Measurements from ENCODE around the gene GDPD1.
"Not testable (repeated sequence)": the region's sequence is repeated elsewhere in the genome, so short reads cannot be mapped to it uniquely, and the experiment has no call there.

GDPD1 gene

GRCh38 chr17:59254742-59255141 is 34.4 kb downstream of the GDPD1 start:
- DNase-seq: no peak

GRCh38 chr17:59257101-59257500 is 36.8 kb downstream of the GDPD1 start:
- no peak for DNase-seq

- no peak for DNase-seq
Observed at GRCh38 chr17:59260722-59261121, 40.4 kb downstream of the GDPD1 start.

- no peak for DNase-seq
Observed at GRCh38 chr17:59266745-59267144, 46.4 kb downstream of the GDPD1 start.

- DNase-seq: no peak
Observed at GRCh38 chr17:59267776-59268175, 47.5 kb downstream of the GDPD1 start.

GRCh38 chr17:59275618-59276017 is 55.3 kb downstream of the GDPD1 start:
- no peak for DNase-seq

- no peak for DNase-seq
Observed at GRCh38 chr17:59277031-59277430, 56.7 kb downstream of the GDPD1 start.

GRCh38 chr17:59278406-59278805 is 58.1 kb downstream of the GDPD1 start:
- DNase-seq: no peak

- no peak for DNase-seq
Observed at GRCh38 chr17:59284317-59284716, 64.0 kb downstream of the GDPD1 start.

- no peak for DNase-seq
Observed at GRCh38 chr17:59287452-59287851, 67.1 kb downstream of the GDPD1 start.

- DNase-seq: no peak
Observed at GRCh38 chr17:59287891-59288290, 67.6 kb downstream of the GDPD1 start.

GRCh38 chr17:59289981-59290301 is 69.6 kb downstream of the GDPD1 start:
- no peak for DNase-seq

- DNase-seq: not testable (repeated sequence)
Observed at GRCh38 chr17:59290302-59290998, 70.1 kb downstream of the GDPD1 start.

- no peak for DNase-seq
Observed at GRCh38 chr17:59292174-59292523, 71.8 kb downstream of the GDPD1 start.

GRCh38 chr17:59296190-59296589 is 75.9 kb downstream of the GDPD1 start:
- DNase-seq: peak; percentile 30

- DNase-seq: no peak
Observed at GRCh38 chr17:59298521-59298920, 78.2 kb downstream of the GDPD1 start.

- DNase-seq: no peak
Observed at GRCh38 chr17:59299400-59300092, 79.2 kb downstream of the GDPD1 start.

- no peak for DNase-seq
Observed at GRCh38 chr17:59300941-59301340, 80.6 kb downstream of the GDPD1 start.

- DNase-seq: no peak
Observed at GRCh38 chr17:59304811-59305210, 84.5 kb downstream of the GDPD1 start.

- no peak for DNase-seq
Observed at GRCh38 chr17:59310263-59310920, 90.1 kb downstream of the GDPD1 start.

GRCh38 chr17:59311051-59311468 is 90.7 kb downstream of the GDPD1 start:
- peak; percentile 90 for DNase-seq

- not testable (repeated sequence) for DNase-seq
Observed at GRCh38 chr17:59311521-59311920, 91.2 kb downstream of the GDPD1 start.

- no peak for DNase-seq
Observed at GRCh38 chr17:59315866-59316265, 95.6 kb downstream of the GDPD1 start.
